Measurements from ENCODE around the gene TMEM161A. TPM values are rescaled to one million over a fixed set of nuclear protein-coding genes. Genes with fewer than 3 reads are reported as not detected.

Gene TMEM161A
- total RNA-seq, 1 donor from 2014 or later: 40.7 TPM

- DNase-seq: no peak
- Mint-ChIP-seq H3K36me3 (ENCODE audit: low read depth) (no peaks in the 10 kb centered on the region), H3K9me3 (no peaks in the 10 kb centered on the region), H3K4me3 (no peak overlapping the region), H3K4me1 (no peaks in the 10 kb centered on the region), H3K27ac (no peak overlapping the region), H3K27me3 (no peaks in the 10 kb centered on the region)
- intact Hi-C loops (cut with micrococcal nuclease): no loop called here
Observed at GRCh38 chr19:19079571-19079970, 58.7 kb downstream of the TMEM161A start.

GRCh38 chr19:19078801-19079200 is 59.5 kb downstream of the TMEM161A start:
- intact Hi-C loops (cut with micrococcal nuclease): no loop called here
- H3K27ac Mint-ChIP-seq: no peak overlapping the region
- H3K4me1 Mint-ChIP-seq: no peaks in the 10 kb centered on the region
- DNase-seq: no peak
- no peaks in the 10 kb centered on the region for H3K36me3 Mint-ChIP-seq (ENCODE audit: low read depth)
- no peaks in the 10 kb centered on the region for H3K9me3 Mint-ChIP-seq
- H3K4me3 Mint-ChIP-seq: no peak overlapping the region
- H3K27me3 Mint-ChIP-seq: no peaks in the 10 kb centered on the region

- Mint-ChIP-seq H3K27me3 (no peaks in the 10 kb centered on the region), H3K4me1 (peaks cover 2% of the 10 kb centered on the region), H3K4me3 (no peak overlapping the region), H3K9me3 (no peaks in the 10 kb centered on the region), H3K36me3 (ENCODE audit: low read depth) (no peaks in the 10 kb centered on the region), H3K27ac (no peak overlapping the region)
- DNase-seq: no peak
- intact Hi-C loops (cut with micrococcal nuclease): no loop called here
Observed at GRCh38 chr19:19077103-19077502, 61.2 kb downstream of the TMEM161A start.

GRCh38 chr19:19076476-19076875 is 61.8 kb downstream of the TMEM161A start:
- intact Hi-C loops (cut with micrococcal nuclease): no loop called here
- Mint-ChIP-seq H3K36me3 (ENCODE audit: low read depth) (no peaks in the 10 kb centered on the region), H3K27me3 (no peaks in the 10 kb centered on the region), H3K27ac (no peak overlapping the region), H3K4me3 (no peak overlapping the region), H3K9me3 (no peaks in the 10 kb centered on the region), H3K4me1 (peaks cover 2% of the 10 kb centered on the region)
- DNase-seq: no peak

GRCh38 chr19:19075126-19075525 is 63.2 kb downstream of the TMEM161A start:
- peaks cover 2% of the 10 kb centered on the region for H3K4me1 Mint-ChIP-seq
- no peak overlapping the region for H3K4me3 Mint-ChIP-seq
- no peaks in the 10 kb centered on the region for H3K9me3 Mint-ChIP-seq
- H3K27ac Mint-ChIP-seq: no peak overlapping the region
- no peak for DNase-seq
- H3K36me3 Mint-ChIP-seq (ENCODE audit: low read depth): peaks cover 3% of the 10 kb centered on the region
- intact Hi-C loops (cut with micrococcal nuclease): no loop called here
- H3K27me3 Mint-ChIP-seq: no peaks in the 10 kb centered on the region

- peaks cover 3% of the 10 kb centered on the region for H3K36me3 Mint-ChIP-seq (ENCODE audit: low read depth)
- no peaks in the 10 kb centered on the region for H3K27me3 Mint-ChIP-seq
- H3K4me3 Mint-ChIP-seq: no peak overlapping the region
- no peak overlapping the region for H3K27ac Mint-ChIP-seq
- intact Hi-C loops (cut with micrococcal nuclease): no loop called here
- H3K4me1 Mint-ChIP-seq: peaks cover 4% of the 10 kb centered on the region
- H3K9me3 Mint-ChIP-seq: no peaks in the 10 kb centered on the region
- no peak for DNase-seq
Observed at GRCh38 chr19:19074196-19074882, 63.9 kb downstream of the TMEM161A start.

- H3K9me3 Mint-ChIP-seq: no peaks in the 10 kb centered on the region
- H3K4me1 Mint-ChIP-seq: peaks cover 12% of the 10 kb centered on the region
- H3K36me3 Mint-ChIP-seq (ENCODE audit: low read depth): peaks cover 3% of the 10 kb centered on the region
- intact Hi-C loops (cut with micrococcal nuclease): no loop called here
- DNase-seq: no peak
- no peak overlapping the region for H3K27ac Mint-ChIP-seq
- H3K4me3 Mint-ChIP-seq: no peak overlapping the region
- H3K27me3 Mint-ChIP-seq: no peaks in the 10 kb centered on the region
Observed at GRCh38 chr19:19071897-19072296, 66.4 kb downstream of the TMEM161A start.

Other genes starting within 250 kb of the TMEM161A start
- 0.14 and 0.23 TPM in 2 replicates for gene CERS1, start 242.3 kb downstream of the TMEM161A start, total RNA-seq
- 206 and 231 TPM in 2 replicates for gene COPE, start 219.1 kb downstream of the TMEM161A start, total RNA-seq
- gene DDX49, start 218.8 kb downstream of the TMEM161A start, total RNA-seq: 93.2 and 94.9 TPM in 2 replicates
- 1.3 and 1.4 TPM in 2 replicates for gene HOMER3, start 197.3 kb downstream of the TMEM161A start, total RNA-seq
- 114 and 128 TPM in 2 replicates for gene SUGP2, start 105.0 kb downstream of the TMEM161A start, total RNA-seq
- 57.7 and 61.9 TPM in 2 replicates for gene ARMC6, start 104.9 kb downstream of the TMEM161A start, total RNA-seq
- 8.0 and 8.1 TPM in 2 replicates for gene SLC25A42, start 74.5 kb downstream of the TMEM161A start, total RNA-seq
- 2.9 and 3.0 TPM in 2 replicates for gene MEF2B, start 31.8 kb upstream of the TMEM161A start, total RNA-seq
- gene BORCS8, start 53.7 kb upstream of the TMEM161A start, total RNA-seq: 34.8 and 38.9 TPM in 2 replicates
- 111 and 113 TPM in 2 replicates for gene RFXANK, start 53.8 kb upstream of the TMEM161A start, total RNA-seq
- gene NR2C2AP, start 64.9 kb upstream of the TMEM161A start, total RNA-seq: 48.3 and 52.3 TPM in 2 replicates
- 0.02 TPM in 1 of 2 replicates, not detected in the other for gene NCAN, start 73.5 kb upstream of the TMEM161A start, total RNA-seq
- not detected in 2 replicates for gene TM6SF2, start 134.8 kb upstream of the TMEM161A start, total RNA-seq
- 71.2 and 72.0 TPM in 2 replicates for gene SUGP1, start 182.0 kb upstream of the TMEM161A start, total RNA-seq
- 61.8 and 73.0 TPM in 2 replicates for gene MAU2, start 182.4 kb upstream of the TMEM161A start, total RNA-seq

Data from activated CD4-positive, alpha-beta T cell treated with anti-CD3 and anti-CD28 coated beads, Interleukin-2, amount 10 ng/mL, durations not matched to agents 24 days and 14 days (primary cell).